ENCODE results near the gene MARCKSL1. TPM values are rescaled to one million over a fixed set of nuclear protein-coding genes. Genes with fewer than 3 reads are reported as not detected.
A peak's percentile ranks its signal among the peaks of the same experiment; 100 is the strongest.

Gene MARCKSL1
- total and polyA plus RNA-seq, 8 donors: 33.1 to 478 (median 398) TPM

- DNase-seq (no peak), ATAC-seq (no peak)
- H3K4me1 ChIP-seq: no peaks in the 10 kb centered on the region
- no peak for TF ChIP-seq CTCF (IDR thresholded peaks at IDR 0.05)
- no peak overlapping the region for H3K27ac ChIP-seq
- intact Hi-C loops (cut with DNase I): no loop called here
- no peak overlapping the region for H3K4me3 ChIP-seq
- H3K27me3 ChIP-seq: no peaks in the 10 kb centered on the region
- H3K9me3 ChIP-seq: no peaks in the 10 kb centered on the region
- peaks cover 0 to 99% of the 10 kb centered on the region in 2 donors for H3K36me3 ChIP-seq
Measured at GRCh38 chr1:32373996-32374592, 38.1 kb upstream of the MARCKSL1 start.

GRCh38 chr1:32372149-32372756 lies 36.2 kb upstream of the MARCKSL1 start:
- Histone ChIP-seq H3K27ac (no peak overlapping the region), H3K36me3 (peaks cover 0 to 99% of the 10 kb centered on the region in 2 donors), H3K9me3 (no peaks in the 10 kb centered on the region), H3K27me3 (no peaks in the 10 kb centered on the region), H3K4me1 (no peaks in the 10 kb centered on the region), H3K4me3 (no peak overlapping the region)
- no peak for TF ChIP-seq CTCF (IDR thresholded peaks at IDR 0.05)
- intact Hi-C loops (cut with DNase I): no loop called here
- DNase-seq (no peak), ATAC-seq (peak; percentile 34)

- Histone ChIP-seq H3K4me1 (no peaks in the 10 kb centered on the region), H3K27me3 (no peaks in the 10 kb centered on the region), H3K27ac (no peak overlapping the region), H3K36me3 (peaks cover 0 to 97% of the 10 kb centered on the region in 2 donors), H3K9me3 (no peaks in the 10 kb centered on the region), H3K4me3 (no peak overlapping the region)
- TF ChIP-seq CTCF (IDR thresholded peaks at IDR 0.05): no peak
- DNase-seq: no peak
- intact Hi-C loops (cut with DNase I): no loop called here
- ATAC-seq: no peak
Measured at GRCh38 chr1:32367912-32368635, 32.0 kb upstream of the MARCKSL1 start.

- no peak overlapping the region for H3K4me3 ChIP-seq
- intact Hi-C loops (cut with DNase I): no loop called here
- peaks cover 10 to 14% of the 10 kb centered on the region in 2 donors for H3K4me1 ChIP-seq
- no peaks in the 10 kb centered on the region for H3K9me3 ChIP-seq
- H3K27ac ChIP-seq: no peak overlapping the region
- H3K27me3 ChIP-seq: peaks cover 0 to 20% of the 10 kb centered on the region in 2 donors
- DNase-seq (no peak), ATAC-seq (no peak)
- no peak for TF ChIP-seq CTCF (IDR thresholded peaks at IDR 0.05)
- H3K36me3 ChIP-seq: peaks cover 0 to 74% of the 10 kb centered on the region in 2 donors
Measured at GRCh38 chr1:32365445-32365844, 29.4 kb upstream of the MARCKSL1 start.

GRCh38 chr1:32364836-32365235 lies 28.8 kb upstream of the MARCKSL1 start:
- Histone ChIP-seq H3K9me3 (no peaks in the 10 kb centered on the region), H3K36me3 (peaks cover 0 to 68% of the 10 kb centered on the region in 2 donors), H3K4me3 (no peak overlapping the region), H3K4me1 (peaks cover 10 to 14% of the 10 kb centered on the region in 2 donors), H3K27me3 (peaks cover 0 to 20% of the 10 kb centered on the region in 2 donors), H3K27ac (no peak overlapping the region)
- intact Hi-C loops (cut with DNase I): no loop called here
- peak in 1 of 4 donors; percentile 23 for DNase-seq
- TF ChIP-seq CTCF (IDR thresholded peaks at IDR 0.05): no peak
- ATAC-seq: no peak

Data from left lung (tissue), 10 donors.